BJ (cell line): ENCODE results near the gene AFF3. TPM values are rescaled to one million over a fixed set of nuclear protein-coding genes. Genes with fewer than 3 reads are reported as not detected.

ENCODE experiments used
- CTCF ChIA-PET: fragments of 350-600 bp; formaldehyde crosslinking; extraction: SDS; loops from one replicate; lab custom pipeline; 2021; ENCODE audit warnings: antibody characterized with exemption, inconsistent platforms; lab: Yijun Ruan, JAX
- POLR2A ChIA-PET: fragments of 300-600 bp; sonication (Branson Sonifier 250); formaldehyde crosslinking; extraction: SDS; loops from one replicate; lab custom pipeline; 2021; ENCODE audit warnings: antibody characterized with exemption; lab: Charles Lee
- DNase-seq: peaks from one replicate; pipeline ENCODE4 v3.0.0-alpha.2; 2011; ENCODE audit warnings: low read depth
- H3K27me3 ChIP-seq: 2 replicates; pipeline ENCODE4 v1.6.0; 2011; ENCODE audit warnings: low read length; ENCODE audit not compliant: control insufficient read depth, insufficient read depth
- H3K36me3 ChIP-seq: 2 replicates; pipeline ENCODE4 v1.5.1; 2011; ENCODE audit warnings: low read length; ENCODE audit not compliant: control insufficient read depth, insufficient read depth
- H3K4me3 ChIP-seq: 2 replicates; pipeline ENCODE4 v1.5.1; 2011; ENCODE audit warnings: low read depth, mild to moderate bottlenecking, control low read depth, low read length
- polyA plus RNA-seq: library from polyadenylated mRNA; depleted of rRNA; stranded (reverse); fragments of >200 nt; gene quantifications from 2 replicates; pipeline ENCODE4 v1.2.3, GENCODE V29; 2011
- TF ChIP-seq, protein P1 (sequence below): IDR thresholded peaks from 2 replicates; pipeline ENCODE4 v1.5.1; 2011; ENCODE audit warnings: low read depth, mild to moderate bottlenecking, control low read depth, inconsistent platforms, low read length, moderate library complexity; ENCODE audit not compliant: insufficient read depth

AFF3 gene
- polyA plus RNA-seq, 1 experiment, result 11.5 TPM

DNA sequence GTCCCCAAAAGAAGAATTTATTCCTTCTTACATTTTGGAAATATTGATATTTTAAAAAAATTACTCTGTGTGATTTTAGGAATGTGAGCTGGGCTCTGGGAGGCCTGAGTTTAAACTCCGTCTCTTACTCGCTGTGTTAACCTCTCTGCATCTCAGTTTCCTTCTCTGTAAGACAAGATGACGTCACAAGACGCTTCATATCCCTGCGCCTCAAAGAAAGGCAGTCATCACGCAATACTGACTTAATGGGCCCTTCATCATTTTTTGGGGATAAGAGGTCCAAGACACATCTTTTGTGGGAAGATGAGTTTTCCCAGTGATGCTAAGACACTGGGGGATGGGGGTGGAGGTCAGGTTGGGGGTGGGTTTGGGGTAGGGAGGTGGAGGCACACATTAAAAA lies 320.4 kb downstream of the AFF3 start:
- H3K4me3 ChIP-seq, result no peak overlapping the region
- TF ChIP-seq, protein P1, sequence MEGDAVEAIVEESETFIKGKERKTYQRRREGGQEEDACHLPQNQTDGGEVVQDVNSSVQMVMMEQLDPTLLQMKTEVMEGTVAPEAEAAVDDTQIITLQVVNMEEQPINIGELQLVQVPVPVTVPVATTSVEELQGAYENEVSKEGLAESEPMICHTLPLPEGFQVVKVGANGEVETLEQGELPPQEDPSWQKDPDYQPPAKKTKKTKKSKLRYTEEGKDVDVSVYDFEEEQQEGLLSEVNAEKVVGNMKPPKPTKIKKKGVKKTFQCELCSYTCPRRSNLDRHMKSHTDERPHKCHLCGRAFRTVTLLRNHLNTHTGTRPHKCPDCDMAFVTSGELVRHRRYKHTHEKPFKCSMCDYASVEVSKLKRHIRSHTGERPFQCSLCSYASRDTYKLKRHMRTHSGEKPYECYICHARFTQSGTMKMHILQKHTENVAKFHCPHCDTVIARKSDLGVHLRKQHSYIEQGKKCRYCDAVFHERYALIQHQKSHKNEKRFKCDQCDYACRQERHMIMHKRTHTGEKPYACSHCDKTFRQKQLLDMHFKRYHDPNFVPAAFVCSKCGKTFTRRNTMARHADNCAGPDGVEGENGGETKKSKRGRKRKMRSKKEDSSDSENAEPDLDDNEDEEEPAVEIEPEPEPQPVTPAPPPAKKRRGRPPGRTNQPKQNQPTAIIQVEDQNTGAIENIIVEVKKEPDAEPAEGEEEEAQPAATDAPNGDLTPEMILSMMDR, result no peak
- no peaks in the 10 kb centered on the region for H3K27me3 ChIP-seq
- no peak for DNase-seq
- CTCF ChIA-PET, result no interaction called here
- no peaks in the 10 kb centered on the region for H3K36me3 ChIP-seq
- POLR2A ChIA-PET, result no interaction called here

DNA sequence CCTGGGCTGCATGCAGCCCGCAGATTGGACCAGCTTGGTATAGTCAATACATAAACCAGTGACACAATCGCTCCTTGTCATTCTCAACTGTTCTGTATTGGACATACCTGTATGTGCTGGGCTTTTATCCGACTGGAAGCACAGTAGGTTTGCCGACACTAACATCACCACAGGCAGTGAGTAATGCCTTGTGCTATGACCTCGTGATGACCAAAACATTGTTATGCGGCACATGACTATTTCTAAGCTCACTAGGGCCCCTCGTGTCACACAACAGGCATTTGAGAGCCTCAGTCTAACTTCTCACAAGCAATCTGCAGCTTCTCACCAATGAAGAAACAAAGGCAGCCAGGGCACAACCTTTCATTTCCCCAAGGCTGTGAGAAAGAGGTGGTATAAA lies 320.8 kb downstream of the AFF3 start:
- DNase-seq, result no peak
- TF ChIP-seq, protein P1, result no peak
- no peak overlapping the region for H3K4me3 ChIP-seq
- POLR2A ChIA-PET, result no interaction called here
- H3K27me3 ChIP-seq, result no peaks in the 10 kb centered on the region
- CTCF ChIA-PET, result no interaction called here
- no peaks in the 10 kb centered on the region for H3K36me3 ChIP-seq

DNA sequence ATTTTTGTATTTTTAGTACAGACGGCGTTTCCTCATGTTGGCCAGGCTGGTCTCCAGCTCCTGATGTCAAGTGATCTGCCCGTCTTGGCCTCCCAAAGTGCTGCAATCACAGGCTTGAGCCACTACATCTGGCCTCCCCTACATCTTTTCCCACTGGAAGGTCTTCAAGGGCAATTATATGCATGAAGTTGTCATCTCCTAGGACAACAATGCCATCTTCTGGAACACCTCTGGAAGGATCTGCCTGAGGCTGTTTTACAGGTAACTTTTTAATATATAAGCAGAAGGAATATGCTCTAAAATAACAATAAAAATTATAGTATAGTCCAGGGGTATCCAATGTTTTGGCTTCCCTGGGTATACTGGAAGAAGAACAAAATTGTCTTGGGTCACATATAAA lies 321.4 kb downstream of the AFF3 start:
- ChIA-PET POLR2A (no interaction called here), CTCF (interaction anchor here (2.6 kb wide), 1 partner anchor 261 kb away, joined by 8 read pairs; no protein-coding TSS in a partner anchor)
- Histone ChIP-seq H3K27me3 (no peaks in the 10 kb centered on the region), H3K4me3 (no peak overlapping the region), H3K36me3 (no peaks in the 10 kb centered on the region)
- TF ChIP-seq, protein P1, result no peak
- no peak for DNase-seq

DNA sequence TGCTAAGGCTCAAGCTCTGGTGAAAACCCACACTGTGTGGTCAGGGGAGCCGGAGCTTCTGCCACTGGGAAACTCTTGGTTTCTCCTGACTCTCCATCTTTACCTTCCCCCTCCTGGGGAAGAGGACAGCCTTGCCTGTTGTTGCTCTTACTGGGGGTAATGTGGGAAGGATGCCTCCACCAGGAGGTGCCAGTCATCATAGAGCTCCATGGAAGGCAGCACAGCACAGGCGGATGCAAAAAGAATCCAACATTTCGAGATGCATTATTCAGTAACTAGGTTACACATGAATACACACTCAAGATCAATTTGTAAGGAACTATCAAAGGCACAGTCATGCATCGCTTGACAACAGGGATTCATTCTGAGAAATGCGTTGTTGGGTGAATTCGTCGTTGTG lies 322.6 kb downstream of the AFF3 start:
- no peak for DNase-seq
- POLR2A ChIA-PET, result no interaction called here

DNA sequence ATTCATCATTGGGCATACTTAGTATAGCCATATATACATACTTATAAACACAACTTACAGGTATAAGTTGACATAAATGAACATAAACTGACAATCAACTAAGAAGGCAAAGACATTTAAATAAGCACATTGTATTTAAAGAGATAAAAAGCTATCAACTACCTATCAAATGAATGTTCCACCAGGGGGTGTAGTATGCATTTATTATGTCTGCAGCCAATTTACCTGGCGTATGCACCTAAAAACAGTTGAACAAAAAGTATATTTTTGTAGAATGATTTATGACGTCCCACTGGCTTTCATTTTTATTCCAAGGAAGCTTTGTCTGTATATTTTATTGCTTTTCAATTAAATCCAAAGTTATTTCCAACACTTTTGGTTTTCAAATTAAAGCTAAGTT lies 323.5 kb downstream of the AFF3 start:
- DNase-seq, result no peak
- Histone ChIP-seq H3K27me3 (no peaks in the 10 kb centered on the region), H3K36me3 (no peaks in the 10 kb centered on the region), H3K4me3 (no peak overlapping the region)
- POLR2A ChIA-PET, result interaction anchor here (0.6 kb wide), 1 partner anchor 247 kb away, joined by 15 read pairs; no protein-coding TSS in a partner anchor
- CTCF ChIA-PET, result interaction anchor here (0.8 to 2.6 kb wide), 5 partner anchors 259 to 442 kb away, joined by 3 to 8 read pairs (median 4); no protein-coding TSS in a partner anchor
- TF ChIP-seq, protein P1, result no peak

More for the DNA sequence above, 322.6 kb downstream of the AFF3 start:
- Histone ChIP-seq H3K27me3 (no peaks in the 10 kb centered on the region), H3K36me3 (no peaks in the 10 kb centered on the region), H3K4me3 (no peak overlapping the region)
- CTCF ChIA-PET, result interaction anchor here (0.7 to 2.6 kb wide), 6 partner anchors 22 to 441 kb away, joined by 3 to 8 read pairs (median 4); no protein-coding TSS in a partner anchor
- TF ChIP-seq, protein P1, result no peak
